Endothelial cell (in vitro differentiated cells): ENCODE data around the gene RETREG2. TPM values are rescaled to one million over a fixed set of nuclear protein-coding genes. Genes with fewer than 3 reads are reported as not detected.

Source experiments
- DNase-seq: peaks from one replicate; pipeline ENCODE4 v3.0.0; 2021; ENCODE audit warnings: low spot score
- H3K27ac Mint-ChIP-seq: one replicate; pipeline ENCODE4 v1.8.0; 2021; ENCODE audit warnings: mixed read lengths, inconsistent platforms; ENCODE audit not compliant: unreplicated experiment
- H3K27me3 Mint-ChIP-seq: one replicate; pipeline ENCODE4 v1.8.0; 2021; ENCODE audit warnings: mild to moderate bottlenecking, moderate library complexity, mixed read lengths, inconsistent platforms; ENCODE audit not compliant: unreplicated experiment
- H3K36me3 Mint-ChIP-seq: one replicate; pipeline ENCODE4 v1.8.0; 2021; ENCODE audit warnings: mild to moderate bottlenecking, low read depth, mixed read lengths, inconsistent platforms; ENCODE audit not compliant: unreplicated experiment
- H3K4me1 Mint-ChIP-seq: one replicate; pipeline ENCODE4 v1.8.0; 2021; ENCODE audit warnings: mild to moderate bottlenecking, mixed read lengths, inconsistent platforms; ENCODE audit not compliant: unreplicated experiment
- H3K4me3 Mint-ChIP-seq: one replicate; pipeline ENCODE4 v1.8.0; 2021; ENCODE audit warnings: mild to moderate bottlenecking, mixed read lengths, inconsistent platforms; ENCODE audit not compliant: unreplicated experiment
- H3K9me3 Mint-ChIP-seq: one replicate; pipeline ENCODE4 v1.8.0; 2021; ENCODE audit warnings: mixed read lengths, inconsistent platforms; ENCODE audit not compliant: unreplicated experiment
- CTCF ChIP-seq: fragments of 200-600 bp; sonication (generic); IDR thresholded peaks from one replicate; pipeline ENCODE4 v1.5.0; 2021; ENCODE audit warnings: antibody characterized with exemption; ENCODE audit not compliant: unreplicated experiment
- total RNA-seq: library from RNA; stranded (reverse); fragmentation: NEBNext Ultra II Directional; extraction: Animal tissue kit (Norgen Biotek cat#: 25700); gene quantifications from one replicate; pipeline ENCODE4 v1.2.1, GENCODE V29; 2021; ENCODE audit not compliant: unreplicated experiment

Gene RETREG2
- total RNA-seq, 1 donor from 2014 or later: 90.6 TPM

GRCh38 chr2:219204425-219205164, 26.5 kb downstream of the RETREG2 start:
- H3K4me3 Mint-ChIP-seq: no peak overlapping the region
- H3K4me1 Mint-ChIP-seq: peaks cover 17% of the 10 kb centered on the region
- peaks cover 8% of the 10 kb centered on the region for H3K27me3 Mint-ChIP-seq
- no peak for DNase-seq
- H3K9me3 Mint-ChIP-seq: no peaks in the 10 kb centered on the region
- no peak for TF ChIP-seq CTCF
- no peak overlapping the region for H3K27ac Mint-ChIP-seq
- peaks cover 13% of the 10 kb centered on the region for H3K36me3 Mint-ChIP-seq

- Mint-ChIP-seq H3K27ac (no peak overlapping the region), H3K36me3 (peaks cover 14% of the 10 kb centered on the region), H3K4me1 (peaks cover 17% of the 10 kb centered on the region), H3K27me3 (peaks cover 8% of the 10 kb centered on the region), H3K9me3 (no peaks in the 10 kb centered on the region), H3K4me3 (no peak overlapping the region)
- TF ChIP-seq CTCF: no peak
- no peak for DNase-seq
Measured at GRCh38 chr2:219205165-219205538, 27.1 kb downstream of the RETREG2 start.

- Mint-ChIP-seq H3K4me3 (peak overlapping the region; percentile 94), H3K27ac (peak overlapping the region; percentile 85), H3K9me3 (no peaks in the 10 kb centered on the region), H3K36me3 (peaks cover 14% of the 10 kb centered on the region), H3K4me1 (peaks cover 17% of the 10 kb centered on the region), H3K27me3 (peaks cover 7% of the 10 kb centered on the region)
- DNase-seq: no peak
- no peak for TF ChIP-seq CTCF
Measured at GRCh38 chr2:219205981-219206327, 27.9 kb downstream of the RETREG2 start.

- peak within 1 kb of the TSS; percentile 85 for H3K27ac Mint-ChIP-seq
- peak; percentile 96 for DNase-seq
- peaks cover 14% of the 10 kb centered on the region for H3K36me3 Mint-ChIP-seq
- no peaks in the 10 kb centered on the region for H3K9me3 Mint-ChIP-seq
- peaks cover 7% of the 10 kb centered on the region for H3K27me3 Mint-ChIP-seq
- no peak for TF ChIP-seq CTCF
- H3K4me3 Mint-ChIP-seq: peak within 1 kb of the TSS; percentile 94
- peaks cover 17% of the 10 kb centered on the region for H3K4me1 Mint-ChIP-seq
Measured at GRCh38 chr2:219206328-219207133, 28.5 kb downstream of the RETREG2 start, which contains the start of gene ZFAND2B. ZFAND2B (plus strand) TSS chr2:219206782; CDS start chr2:219206988, 206 bp downstream.
